VCaP (cell line): ENCODE data around the gene WBP4.
"Not testable (repeated sequence)": the region's sequence is repeated elsewhere in the genome, so short reads cannot be mapped to it uniquely, and the experiment has no call there.

ENCODE experiments used
- H3K27ac ChIP-seq: fragments of 450-650 bp; 2 replicates; pipeline ENCODE4 v1.5.1; 2017
- CTCF ChIP-seq: fragments of 450-650 bp; conservative IDR thresholded peaks from 2 replicates; pipeline ENCODE4 v1.5.1; 2017; ENCODE audit warnings: mild to moderate bottlenecking, moderate library complexity

The WBP4 gene

GRCh38 chr13:41034382-41034781 lies 26.9 kb upstream of the WBP4 start:
- TF ChIP-seq CTCF, result no peak
- H3K27ac ChIP-seq, result no peak overlapping the region

- TF ChIP-seq CTCF, result no peak
These were observed 26.4 kb upstream of the WBP4 start for GRCh38 chr13:41034881-41035280.

DNA sequence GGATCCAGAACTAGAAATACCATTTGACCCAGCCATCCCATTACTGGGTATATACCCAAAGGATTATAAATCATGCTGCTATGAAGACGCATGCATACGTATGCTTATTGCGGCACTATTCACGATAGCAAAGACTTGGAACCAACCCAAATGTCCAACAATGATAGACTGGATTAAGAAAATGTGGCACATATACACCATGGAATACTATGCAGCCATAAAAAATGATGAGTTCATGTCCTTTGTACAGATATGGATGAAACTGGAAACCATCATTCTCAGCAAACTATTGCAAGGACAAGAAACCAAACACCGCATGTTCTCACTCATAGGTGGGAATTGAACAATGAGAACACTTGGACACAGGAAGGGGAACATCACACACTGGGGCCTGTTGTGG lies 24.8 kb upstream of the WBP4 start:
- H3K27ac ChIP-seq, result not testable (repeated sequence)

More at GRCh38 chr13:41034881-41035280, 26.4 kb upstream of the WBP4 start:
- H3K27ac ChIP-seq, result no peak overlapping the region

GRCh38 chr13:41039746-41040145 lies 21.6 kb upstream of the WBP4 start:
- no peak for TF ChIP-seq CTCF
- H3K27ac ChIP-seq, result no peak overlapping the region

DNA sequence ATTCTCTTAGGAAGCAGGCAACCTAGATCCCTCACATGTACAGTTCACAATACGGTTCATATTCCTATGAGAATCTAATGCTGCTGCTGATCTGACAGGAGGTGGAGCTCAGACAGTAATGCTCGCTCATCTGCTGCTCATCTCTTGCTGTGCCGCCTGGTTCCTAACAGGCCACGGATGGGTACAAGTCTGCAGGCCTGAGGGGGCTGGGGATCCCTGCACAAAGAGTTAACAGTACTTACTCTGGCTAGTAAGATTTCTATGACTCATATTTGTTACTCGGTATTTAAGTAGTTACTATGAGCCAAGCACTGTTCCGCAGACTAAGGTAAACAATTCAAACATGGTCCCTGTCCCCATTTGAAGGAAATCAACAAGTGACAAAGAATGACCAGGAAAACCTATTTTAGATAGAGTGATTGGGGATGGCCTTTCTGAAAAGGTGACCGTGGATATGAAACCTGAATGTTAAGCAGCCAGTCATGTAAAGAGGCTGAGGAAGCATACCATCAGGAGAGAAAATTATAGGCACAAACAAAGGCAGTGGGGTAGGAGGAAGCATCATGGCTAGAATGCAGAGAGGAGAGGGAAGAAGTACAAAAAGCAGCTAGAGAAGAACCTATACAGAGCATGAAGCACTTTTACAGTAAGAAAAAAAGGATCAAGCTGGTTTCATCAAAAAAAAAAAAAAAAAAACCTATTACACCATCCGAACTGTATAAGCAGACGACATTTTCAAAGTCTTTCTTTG lies 20.6 kb upstream of the WBP4 start:
- no peak overlapping the region for H3K27ac ChIP-seq
- no peak for TF ChIP-seq CTCF

DNA sequence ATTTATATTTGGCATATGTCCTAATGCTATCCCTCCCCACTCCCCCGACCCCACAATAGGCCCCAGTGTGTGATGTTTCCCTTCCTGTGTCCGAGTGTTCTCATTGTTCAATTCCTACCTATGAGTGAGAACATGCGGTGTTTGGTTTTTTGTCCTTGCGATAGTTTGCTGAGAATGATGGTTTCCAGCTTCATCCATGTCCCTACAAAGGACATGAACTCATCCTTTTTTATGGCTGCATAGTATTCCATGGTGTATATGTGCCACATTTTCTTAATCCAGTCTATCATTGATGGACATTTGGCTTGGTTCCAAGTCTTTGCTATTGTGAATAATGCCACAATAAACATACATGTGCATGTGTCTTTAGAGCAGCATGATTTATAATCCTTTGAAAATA lies 18.9 kb upstream of the WBP4 start:
- H3K27ac ChIP-seq, result not testable (repeated sequence)

DNA sequence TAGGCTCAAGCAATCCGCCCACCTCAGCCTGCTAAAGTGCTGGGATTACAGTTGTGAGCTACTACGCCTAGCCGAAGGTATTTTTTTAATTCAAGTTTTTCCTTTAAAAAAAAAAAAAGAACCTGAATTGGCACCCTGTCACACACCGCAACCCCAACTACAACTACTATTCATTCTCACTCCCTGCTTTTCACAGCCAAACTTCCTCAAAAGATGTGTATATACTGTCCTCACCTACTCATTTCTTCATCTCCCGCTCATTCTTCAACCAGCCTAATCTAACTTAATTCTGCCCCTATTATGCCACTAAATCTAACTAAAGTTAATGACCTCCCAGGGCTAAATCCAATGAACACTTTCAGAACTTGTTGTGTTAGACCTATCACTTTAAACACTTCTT lies 12.7 kb upstream of the WBP4 start:
- no peak overlapping the region for H3K27ac ChIP-seq
- TF ChIP-seq CTCF, result no peak

GRCh38 chr13:41049480-41050440 lies 11.5 kb upstream of the WBP4 start:
- TF ChIP-seq CTCF, result no peak
- no peak overlapping the region for H3K27ac ChIP-seq
